Activated CD8-positive, alpha-beta T cell treated with anti-CD3 and anti-CD28 coated beads, Interleukin-2, amount 10 ng/mL, durations not matched to agents 7 days and 5 days (primary cell): Measurements from ENCODE around the gene SLC28A1. TPM values are rescaled to one million over a fixed set of nuclear protein-coding genes. Genes with fewer than 3 reads are reported as not detected.

Source experiments
- ATAC-seq: fragments of 150-1000 bp; cut with Tn5 transposase; one replicate; pipeline ENCODE4 v1.10.0; 2021; ENCODE audit warnings: moderate library complexity
- CTCF ChIA-PET: fragments of 350-600 bp; sonication (Branson Sonifier 250); formaldehyde crosslinking; loops from one replicate; lab custom pipeline; 2021; ENCODE audit warnings: antibody characterized with exemption; lab: Charles Lee
- POLR2A ChIA-PET: fragments of 350-600 bp; sonication (Branson Sonifier 250); formaldehyde crosslinking; loops from one replicate; lab custom pipeline; 2021; ENCODE audit warnings: antibody characterized with exemption; lab: Charles Lee
- DNase-seq: peaks from one replicate; pipeline ENCODE4 v3.0.0-alpha.2; 2020
- H3K27ac Mint-ChIP-seq: one replicate; pipeline ENCODE4 v1.8.0; 2021; ENCODE audit warnings: mild to moderate bottlenecking, mixed read lengths
- H3K27me3 Mint-ChIP-seq: one replicate; pipeline ENCODE4 v1.8.0; 2021; ENCODE audit warnings: low read depth, mixed read lengths
- H3K36me3 Mint-ChIP-seq: one replicate; pipeline ENCODE4 v1.8.0; 2021; ENCODE audit warnings: low read depth, mixed read lengths
- H3K4me1 Mint-ChIP-seq: one replicate; pipeline ENCODE4 v1.8.0; 2021; ENCODE audit warnings: low read depth, mixed read lengths
- H3K4me3 Mint-ChIP-seq: one replicate; pipeline ENCODE4 v1.8.0; 2021; ENCODE audit warnings: mild to moderate bottlenecking, mixed read lengths
- H3K9me3 Mint-ChIP-seq: one replicate; pipeline ENCODE4 v1.8.0; 2022; ENCODE audit warnings: mixed read lengths; ENCODE audit not compliant: insufficient read depth
- total RNA-seq, 2 experiments: library from RNA; stranded (reverse); gene quantifications; one replicate each; pipeline ENCODE4 v1.2.3, GENCODE V29; 2021

The SLC28A1 gene
- total RNA-seq, 2 experiments from 2014 or later = not detected

- Mint-ChIP-seq H3K27ac (no peak overlapping the region), H3K27me3 (no peaks in the 10 kb centered on the region), H3K4me1 (peaks cover 34% of the 10 kb centered on the region), H3K9me3 (no peaks in the 10 kb centered on the region), H3K36me3 (peaks cover 4% of the 10 kb centered on the region), H3K4me3 (no peak overlapping the region)
- CTCF ChIA-PET = interaction anchor here (1.2 to 1.4 kb wide), 3 partner anchors 9 to 52 kb away, joined by 3 to 4 read pairs (median 4); no protein-coding TSS in a partner anchor
- no peak for DNase-seq
- ATAC-seq = peak; percentile 74
- POLR2A ChIA-PET = interaction anchor here (1.0 kb wide), 1 partner anchor 9 kb away, joined by 4 read pairs; no protein-coding TSS in a partner anchor
Measured at GRCh38 chr15:84992157-84992944, 107.9 kb downstream of the SLC28A1 start.

Other genes with a start within 250 kb of the SLC28A1 start
- gene WDR73, start 230.4 kb upstream of the SLC28A1 start, total RNA-seq = 10 to 100 TPM; 22.1 to 23.8 TPM
- gene NMB, start 226.5 kb upstream of the SLC28A1 start, total RNA-seq = 1 to 10 TPM; 3.3 to 4.1 TPM
- gene SEC11A, start 168.5 kb upstream of the SLC28A1 start, total RNA-seq = 100 to 1,000 TPM; 117 to 119 TPM
- 10 to 100 TPM; 36.5 to 36.6 TPM for gene ZNF592, start 136.1 kb upstream of the SLC28A1 start, total RNA-seq
- gene ALPK3, start 67.3 kb upstream of the SLC28A1 start, total RNA-seq = under 1 TPM; 0.18 to 0.24 TPM
- 10 to 100 TPM; 12.6 to 12.8 TPM for gene PDE8A, start 97.2 kb downstream of the SLC28A1 start, total RNA-seq